C4-2B (cell line): ENCODE data around the gene KCTD14.

Source experiments
- CTCF ChIP-seq: fragments of 450-650 bp; conservative IDR thresholded peaks from 2 replicates; pipeline ENCODE4 v1.5.1; 2017; ENCODE audit warnings: mild to moderate bottlenecking
- ZFX ChIP-seq: fragments of 450-650 bp; IDR thresholded peaks from 2 replicates; pipeline ENCODE4 v1.6.1; 2017

DNA sequence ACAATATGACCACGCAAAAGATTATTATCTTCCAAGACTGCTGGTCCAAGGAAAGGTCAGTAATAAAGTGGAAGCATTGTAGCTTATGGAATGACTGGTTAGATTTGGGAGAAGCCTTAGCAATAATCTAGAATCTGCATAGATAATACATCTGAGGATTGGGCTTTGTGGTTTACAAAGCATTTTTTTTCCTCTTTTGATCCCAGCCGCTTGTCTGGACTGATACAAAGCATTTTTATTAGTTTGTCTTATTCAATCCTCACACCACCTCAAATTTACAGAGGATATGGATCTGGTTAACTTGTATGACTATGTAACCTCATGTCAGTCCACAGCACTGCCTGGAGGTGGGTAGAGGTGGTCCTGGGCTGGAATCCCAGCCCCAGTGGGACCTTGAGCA is 39.6 kb upstream of the KCTD14 start:
- TF ChIP-seq CTCF (no peak), ZFX (no peak)
